Measurements from ENCODE around the gene RGPD8. TPM values are rescaled to one million over a fixed set of nuclear protein-coding genes. Genes with fewer than 3 reads are reported as not detected.
"Not testable (repeated sequence)": the region's sequence is repeated elsewhere in the genome, so short reads cannot be mapped to it uniquely, and the experiment has no call there.

The RGPD8 gene
- polyA plus RNA-seq, 1 of the 3 experiments (the other 2 are of a cell fraction), result 0.76 TPM

DNA sequence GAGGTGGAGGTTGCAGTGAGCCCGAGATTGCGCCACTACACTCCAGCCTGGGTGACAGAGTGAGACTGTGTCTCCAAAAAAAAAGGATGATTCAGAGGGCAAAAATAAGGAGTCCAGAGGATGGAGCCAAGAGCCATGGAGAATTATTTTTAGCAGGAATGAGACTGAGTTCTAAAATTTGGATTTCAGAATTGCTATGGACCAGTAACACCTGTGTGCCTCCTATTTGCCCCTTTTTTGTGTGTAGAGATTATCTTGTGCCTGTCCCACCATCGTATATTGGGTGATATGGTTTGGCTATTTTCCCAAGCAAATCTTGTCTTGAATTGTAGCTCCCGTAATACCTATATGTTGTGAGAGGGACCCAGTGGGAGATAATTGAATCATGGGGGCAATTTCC is 16.4 kb upstream of the RGPD8 start:
- no peaks in the 10 kb centered on the region for H3K79me2 ChIP-seq (ENCODE audit: insufficient read depth)
- WGBS (ENCODE audit: low lambda C conversion rate), result 57% methylated on average over 4 of the region's 4 CpGs
- no peaks in the 10 kb centered on the region for H3K4me1 ChIP-seq (ENCODE audit: control insufficient read depth in 1 of 2, insufficient read depth in 2 of 2, low read depth in 1 of 2, low read length in 1 of 2)
- ChIA-PET CTCF (no interaction called here), POLR2A (no interaction called here)
- H3F3A ChIP-seq (replicated peaks; ENCODE audit: insufficient read depth), result no peaks in the 10 kb centered on the region
- H3K4me2 ChIP-seq, result no peak overlapping the region
- H3K9me3 ChIP-seq, result no peaks in the 10 kb centered on the region
- H3K4me3 ChIP-seq (ENCODE audit: low read depth in 2 of 2, low read length in 1 of 2), result no peak overlapping the region
- no peak overlapping the region for H3K9ac ChIP-seq
- H2AFZ ChIP-seq (ENCODE audit: low read depth), result no peak overlapping the region
- H3K27me3 ChIP-seq (ENCODE audit: insufficient read depth), result no peaks in the 10 kb centered on the region
- H3K9me2 ChIP-seq, result no peaks in the 10 kb centered on the region
- H4K20me1 ChIP-seq (ENCODE audit: insufficient read depth), result no peaks in the 10 kb centered on the region
- TF ChIP-seq FOXM1 (IDR thresholded peaks at IDR 0.05; ENCODE audit: low read depth), result no peak
- TF ChIP-seq FOSL2 (IDR thresholded peaks at IDR 0.05; ENCODE audit: borderline replicate concordance, low read depth), result no peak
- no peak for TF ChIP-seq SIN3A (IDR thresholded peaks at IDR 0.05; ENCODE audit: borderline replicate concordance, low read depth, low read length)
- no peak for TF ChIP-seq ELF1 (IDR thresholded peaks at IDR 0.05)
- no peak for TF ChIP-seq MEF2A (IDR thresholded peaks at IDR 0.05; ENCODE audit: borderline replicate concordance, low read depth)
- TF ChIP-seq NRF1 (IDR thresholded peaks at IDR 0.05; ENCODE audit: low read depth, low read length), result no peak
- no peak for TF ChIP-seq USF1 (IDR thresholded peaks at IDR 0.05; ENCODE audit: borderline replicate concordance, low read depth)
- H3K27ac ChIP-seq (ENCODE audit: low read depth in 2 of 2, low read length in 1 of 2), result no peak overlapping the region
- no peak for DNase-seq
- no peaks in the 10 kb centered on the region for H3K36me3 ChIP-seq (replicated peaks in 1 of 2; ENCODE audit: control insufficient read depth in 1 of 2, insufficient read depth in 2 of 2, low read length in 1 of 2)

DNA sequence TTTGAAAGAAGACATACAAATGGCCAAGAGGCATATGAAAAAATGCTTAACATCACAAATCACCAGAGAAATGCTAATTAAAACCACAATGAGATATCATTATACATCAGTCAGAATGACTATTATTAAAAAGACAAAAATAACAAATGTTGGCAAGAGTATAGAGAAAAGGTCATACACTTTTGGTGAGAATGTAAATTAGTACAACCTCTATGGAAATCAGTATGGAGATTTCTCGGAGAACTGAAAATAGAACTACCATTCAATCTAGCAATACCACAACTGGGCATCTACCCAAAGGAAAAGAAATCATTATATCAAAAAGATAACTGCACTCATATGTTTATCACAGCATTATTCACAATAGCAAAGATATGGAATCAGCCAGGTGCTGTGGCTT is 10.8 kb upstream of the RGPD8 start:
- WGBS (ENCODE audit: low lambda C conversion rate), result 63% methylated on average over 1 of the region's 1 CpG

GRCh38 chr2:112438603-112439261 is 5.3 kb upstream of the RGPD8 start:
- H3K4me2 ChIP-seq; H2AFZ ChIP-seq (ENCODE audit: low read depth); H3K9me3 ChIP-seq; H3K4me3 ChIP-seq (ENCODE audit: low read depth in 2 of 2, low read length in 1 of 2); H3K9me2 ChIP-seq; H3K79me2 ChIP-seq (ENCODE audit: insufficient read depth); H3K4me1 ChIP-seq (ENCODE audit: control insufficient read depth in 1 of 2, insufficient read depth in 2 of 2, low read depth in 1 of 2, low read length in 1 of 2); H3K9ac ChIP-seq; POLR2A ChIA-PET; CTCF ChIA-PET; DNase-seq; H4K20me1 ChIP-seq (ENCODE audit: insufficient read depth); H3K36me3 ChIP-seq (replicated peaks in 1 of 2; ENCODE audit: control insufficient read depth in 1 of 2, insufficient read depth in 2 of 2, low read length in 1 of 2); H3F3A ChIP-seq (replicated peaks; ENCODE audit: insufficient read depth); H3K27ac ChIP-seq (ENCODE audit: low read depth in 2 of 2, low read length in 1 of 2); H3K27me3 ChIP-seq (ENCODE audit: insufficient read depth): not testable (repeated sequence)
- WGBS (ENCODE audit: low lambda C conversion rate), result 79% methylated on average over 6 of the region's 6 CpGs

More for the DNA sequence above, 10.8 kb upstream of the RGPD8 start:
- H3F3A ChIP-seq (replicated peaks; ENCODE audit: insufficient read depth); H3K9me2 ChIP-seq; H3K4me1 ChIP-seq (ENCODE audit: control insufficient read depth in 1 of 2, insufficient read depth in 2 of 2, low read depth in 1 of 2, low read length in 1 of 2); H3K4me3 ChIP-seq (ENCODE audit: low read depth in 2 of 2, low read length in 1 of 2); H3K36me3 ChIP-seq (replicated peaks in 1 of 2; ENCODE audit: control insufficient read depth in 1 of 2, insufficient read depth in 2 of 2, low read length in 1 of 2); H3K4me2 ChIP-seq; H3K9me3 ChIP-seq; H2AFZ ChIP-seq (ENCODE audit: low read depth); DNase-seq; H4K20me1 ChIP-seq (ENCODE audit: insufficient read depth); H3K27me3 ChIP-seq (ENCODE audit: insufficient read depth); H3K79me2 ChIP-seq (ENCODE audit: insufficient read depth); H3K27ac ChIP-seq (ENCODE audit: low read depth in 2 of 2, low read length in 1 of 2); CTCF ChIA-PET; H3K9ac ChIP-seq; POLR2A ChIA-PET: not testable (repeated sequence)

DNA sequence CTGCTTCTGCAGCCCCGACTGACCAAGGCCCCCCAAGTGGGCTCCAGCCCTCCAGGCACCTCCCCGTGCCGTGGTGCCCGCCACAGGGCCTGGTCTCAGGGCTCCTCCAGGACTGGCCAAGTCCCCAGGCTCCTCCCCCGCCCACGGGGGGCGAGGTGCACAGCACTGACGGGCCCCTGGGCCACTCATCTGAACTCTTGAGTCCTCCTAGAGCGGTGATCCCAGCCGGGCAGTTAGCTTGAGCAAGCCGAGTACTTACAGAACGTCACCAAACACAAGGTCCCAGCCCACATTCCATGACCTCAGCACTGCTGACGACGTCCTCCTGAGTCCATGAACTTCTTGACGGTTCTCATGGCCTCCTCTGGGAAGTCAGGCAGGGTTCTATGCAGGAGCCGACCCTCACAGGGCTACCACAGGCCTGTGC is 4.0 kb upstream of the RGPD8 start:
- H3K27ac ChIP-seq (ENCODE audit: low read depth in 2 of 2, low read length in 1 of 2); H3K4me3 ChIP-seq (ENCODE audit: low read depth in 2 of 2, low read length in 1 of 2); CTCF ChIA-PET; H3K4me1 ChIP-seq (ENCODE audit: control insufficient read depth in 1 of 2, insufficient read depth in 2 of 2, low read depth in 1 of 2, low read length in 1 of 2); H3F3A ChIP-seq (replicated peaks; ENCODE audit: insufficient read depth); H3K4me2 ChIP-seq; H3K9me3 ChIP-seq; DNase-seq; H3K36me3 ChIP-seq (replicated peaks in 1 of 2; ENCODE audit: control insufficient read depth in 1 of 2, insufficient read depth in 2 of 2, low read length in 1 of 2); H4K20me1 ChIP-seq (ENCODE audit: insufficient read depth); H3K9ac ChIP-seq; H3K27me3 ChIP-seq (ENCODE audit: insufficient read depth); H3K79me2 ChIP-seq (ENCODE audit: insufficient read depth); H3K9me2 ChIP-seq; H2AFZ ChIP-seq (ENCODE audit: low read depth); POLR2A ChIA-PET: not testable (repeated sequence)
- 66% methylated on average over 4 of the region's 16 CpGs for WGBS (ENCODE audit: low lambda C conversion rate)

GRCh38 chr2:112436993-112437392 is 3.5 kb upstream of the RGPD8 start:
- H3K27ac ChIP-seq (ENCODE audit: low read depth in 2 of 2, low read length in 1 of 2); H3K4me2 ChIP-seq; POLR2A ChIA-PET; H3K36me3 ChIP-seq (replicated peaks in 1 of 2; ENCODE audit: control insufficient read depth in 1 of 2, insufficient read depth in 2 of 2, low read length in 1 of 2); H3K79me2 ChIP-seq (ENCODE audit: insufficient read depth); DNase-seq; CTCF ChIA-PET; H3K4me3 ChIP-seq (ENCODE audit: low read depth in 2 of 2, low read length in 1 of 2); H3F3A ChIP-seq (replicated peaks; ENCODE audit: insufficient read depth); H3K9me2 ChIP-seq; H3K4me1 ChIP-seq (ENCODE audit: control insufficient read depth in 1 of 2, insufficient read depth in 2 of 2, low read depth in 1 of 2, low read length in 1 of 2); H3K9ac ChIP-seq; H3K9me3 ChIP-seq; H4K20me1 ChIP-seq (ENCODE audit: insufficient read depth); H2AFZ ChIP-seq (ENCODE audit: low read depth); H3K27me3 ChIP-seq (ENCODE audit: insufficient read depth): not testable (repeated sequence)
- 90% methylated on average over 2 of the region's 10 CpGs for WGBS (ENCODE audit: low lambda C conversion rate)
